Gastrocnemius medialis (tissue), 4 donors: ENCODE data around the gene MDFIC2.

Source experiments
- POLR2A ChIP-seq, 2 donors: fragments of 450-650 bp; IDR thresholded peaks; one replicate each; pipeline ENCODE4 v1.6.1; 2017; ENCODE audit warnings: antibody characterized with exemption in 2 of 2, mild to moderate bottlenecking in 2 of 2, moderate library complexity in 2 of 2
- TF ChIP-seq, protein P1 (sequence below), 5 experiments: fragments of 450-650 bp in 3 of 5; fragments of 200-600 bp in 2 of 5; sonication (generic) in 2 of 5; IDR thresholded peaks in 4 of 5; conservative IDR thresholded peaks in 1 of 5; 1 replicate in 4 of 5; 2 replicates in 1 of 5; pipeline ENCODE4 v1.5.1; 2016 to 2019; ENCODE audit warnings: antibody characterized with exemption in 5 of 5, mild to moderate bottlenecking in 3 of 5, moderate library complexity in 3 of 5

DNA sequence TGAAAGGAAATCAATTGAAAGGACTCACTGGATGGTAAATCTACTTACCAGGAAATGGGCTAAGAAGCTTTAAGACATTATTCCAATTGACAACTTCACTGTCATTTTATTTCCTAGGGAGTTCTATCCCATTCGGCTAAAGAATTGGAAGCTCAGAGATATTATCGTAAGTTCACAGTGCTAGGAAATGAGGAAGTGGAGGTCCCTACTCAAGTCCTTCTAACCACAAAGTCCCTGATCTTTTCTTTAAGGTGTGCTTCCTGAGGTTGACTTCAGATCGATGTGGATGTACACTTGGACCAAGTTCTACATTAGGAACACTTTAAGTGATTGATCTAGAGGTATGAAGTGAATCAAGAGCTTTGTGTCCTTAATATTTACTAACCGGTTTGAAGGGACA is 63.6 kb downstream of the MDFIC2 start:
- TF ChIP-seq, protein P1, sequence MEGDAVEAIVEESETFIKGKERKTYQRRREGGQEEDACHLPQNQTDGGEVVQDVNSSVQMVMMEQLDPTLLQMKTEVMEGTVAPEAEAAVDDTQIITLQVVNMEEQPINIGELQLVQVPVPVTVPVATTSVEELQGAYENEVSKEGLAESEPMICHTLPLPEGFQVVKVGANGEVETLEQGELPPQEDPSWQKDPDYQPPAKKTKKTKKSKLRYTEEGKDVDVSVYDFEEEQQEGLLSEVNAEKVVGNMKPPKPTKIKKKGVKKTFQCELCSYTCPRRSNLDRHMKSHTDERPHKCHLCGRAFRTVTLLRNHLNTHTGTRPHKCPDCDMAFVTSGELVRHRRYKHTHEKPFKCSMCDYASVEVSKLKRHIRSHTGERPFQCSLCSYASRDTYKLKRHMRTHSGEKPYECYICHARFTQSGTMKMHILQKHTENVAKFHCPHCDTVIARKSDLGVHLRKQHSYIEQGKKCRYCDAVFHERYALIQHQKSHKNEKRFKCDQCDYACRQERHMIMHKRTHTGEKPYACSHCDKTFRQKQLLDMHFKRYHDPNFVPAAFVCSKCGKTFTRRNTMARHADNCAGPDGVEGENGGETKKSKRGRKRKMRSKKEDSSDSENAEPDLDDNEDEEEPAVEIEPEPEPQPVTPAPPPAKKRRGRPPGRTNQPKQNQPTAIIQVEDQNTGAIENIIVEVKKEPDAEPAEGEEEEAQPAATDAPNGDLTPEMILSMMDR (IDR thresholded peaks at IDR 0.05 in 4 of 5, conservative IDR thresholded peaks at IDR 0.05 in 1 of 5): no peak
- no peak for TF ChIP-seq POLR2A (IDR thresholded peaks at IDR 0.05)
